Inferior parietal cortex (tissue), 1 donor: ENCODE measurements around the gene ITGB7.
A peak's percentile ranks its signal among the peaks of the same experiment; 100 is the strongest.

Experiments used
- DNase-seq: peaks from one replicate; pipeline ENCODE4 v3.0.0-alpha.2; 2016; ENCODE audit errors: extremely low spot score

The ITGB7 gene

GRCh38 chr12:53198486-53199110 lies 8.5 kb downstream of the ITGB7 start:
- no peak for DNase-seq

GRCh38 chr12:53197011-53197640 lies 9.9 kb downstream of the ITGB7 start:
- DNase-seq: no peak

GRCh38 chr12:53196486-53196885 lies 10.6 kb downstream of the ITGB7 start:
- no peak for DNase-seq

GRCh38 chr12:53195516-53196420 lies 11.3 kb downstream of the ITGB7 start:
- no peak for DNase-seq

- DNase-seq: no peak
These were observed 12.1 kb downstream of the ITGB7 start for GRCh38 chr12:53194973-53195372.

- DNase-seq: no peak
These were observed 12.9 kb downstream of the ITGB7 start for GRCh38 chr12:53193985-53194716.

GRCh38 chr12:53193040-53193439 lies 14.0 kb downstream of the ITGB7 start:
- no peak for DNase-seq

- no peak for DNase-seq
These were observed 14.5 kb downstream of the ITGB7 start for GRCh38 chr12:53192531-53193021.

- DNase-seq: no peak
These were observed 15.0 kb downstream of the ITGB7 start for GRCh38 chr12:53191885-53192530.

- DNase-seq: no peak
These were observed 15.8 kb downstream of the ITGB7 start for GRCh38 chr12:53191096-53191884.

GRCh38 chr12:53190108-53190729 lies 16.8 kb downstream of the ITGB7 start:
- no peak for DNase-seq

- no peak for DNase-seq
These were observed 19.7 kb downstream of the ITGB7 start for GRCh38 chr12:53187145-53187899.

- no peak for DNase-seq
These were observed 20.3 kb downstream of the ITGB7 start for GRCh38 chr12:53186745-53187144.

GRCh38 chr12:53185582-53186153 lies 21.4 kb downstream of the ITGB7 start:
- no peak for DNase-seq

GRCh38 chr12:53184828-53185227 lies 22.2 kb downstream of the ITGB7 start:
- DNase-seq: no peak

GRCh38 chr12:53182903-53183302 lies 24.1 kb downstream of the ITGB7 start:
- no peak for DNase-seq

GRCh38 chr12:53181935-53182334 lies 25.1 kb downstream of the ITGB7 start:
- DNase-seq: no peak

- peak; percentile 57 for DNase-seq
These were observed 26.0 kb downstream of the ITGB7 start for GRCh38 chr12:53180931-53181645.
